CD14-positive monocyte (primary cell): ENCODE data around the gene PATZ1. TPM values are rescaled to one million over a fixed set of nuclear protein-coding genes. Genes with fewer than 3 reads are reported as not detected.

Source experiments
- DNase-seq, 3 donors: peaks; one replicate each; pipeline ENCODE4 v3.0.0-alpha.2; 2011 to 2022
- H2AFZ ChIP-seq: 2 replicates; pipeline ENCODE4 v1.6.0; 2012; ENCODE audit warnings: mild to moderate bottlenecking, low read depth, low read length, inconsistent platforms; ENCODE audit not compliant: insufficient read depth, poor library complexity, severe bottlenecking
- H3K27ac ChIP-seq, 2 donors: 1 replicate in 1 of 2; 2 replicates in 1 of 2; pipeline ENCODE4 v1.5.1; 2012 to 2013; ENCODE audit warnings: low read length in 2 of 2, control low read depth in 1 of 2, inconsistent platforms in 1 of 2, low read depth in 1 of 2, mild to moderate bottlenecking in 1 of 2
- H3K27me3 ChIP-seq, 2 donors: one replicate each; pipeline versions ENCODE4 v1.6.0 to v1.6.1; 2011 to 2013; ENCODE audit warnings: low read length in 2 of 2; ENCODE audit not compliant: control insufficient read depth in 2 of 2, insufficient read depth in 2 of 2
- H3K36me3 ChIP-seq, 2 donors: replicated peaks in 1 of 2; 1 replicate in 1 of 2; 2 replicates in 1 of 2; pipeline versions ENCODE4 v1.5.1 to v1.6.1; 2012 to 2013; ENCODE audit warnings: low read length in 2 of 2, control low read depth in 1 of 2, inconsistent platforms in 1 of 2, mild to moderate bottlenecking in 1 of 2; ENCODE audit not compliant: insufficient read depth in 2 of 2, control insufficient read depth in 1 of 2
- H3K4me1 ChIP-seq, 2 donors: 1 replicate in 1 of 2; 2 replicates in 1 of 2; pipeline versions ENCODE4 v1.5.1 to v1.6.1; 2012 to 2013; ENCODE audit warnings: low read length in 2 of 2, control low read depth in 1 of 2, inconsistent platforms in 1 of 2, mild to moderate bottlenecking in 1 of 2, moderate library complexity in 1 of 2; ENCODE audit not compliant: insufficient read depth in 2 of 2, control insufficient read depth in 1 of 2
- H3K4me2 ChIP-seq: replicated peaks from 2 replicates; pipeline ENCODE3; 2012; ENCODE audit warnings: low read length, moderate library complexity, mild to moderate bottlenecking; ENCODE audit not compliant: poor library complexity, severe bottlenecking; ENCODE audit errors: extremely low read depth
- H3K4me3 ChIP-seq, 3 experiments: fragments of 200-600 bp in 1 of 3; sonication (generic) in 1 of 3; replicated peaks in 1 of 3; 1 replicate in 2 of 3; 2 replicates in 1 of 3; pipeline ENCODE4 v1.5.1; 2011 to 2013; ENCODE audit warnings: low read length in 3 of 3, mild to moderate bottlenecking in 3 of 3, control low read depth in 2 of 3, low read depth in 2 of 3, inconsistent platforms in 1 of 3, moderate library complexity in 1 of 3
- H3K79me2 ChIP-seq: 2 replicates; pipeline ENCODE4 v1.6.0; 2012; ENCODE audit warnings: mild to moderate bottlenecking, control low read depth, inconsistent platforms, low read length, moderate library complexity; ENCODE audit not compliant: insufficient read depth
- H3K9ac ChIP-seq: 2 replicates; pipeline ENCODE4 v1.6.0; 2017; ENCODE audit warnings: low read length, mild to moderate bottlenecking; ENCODE audit not compliant: insufficient read depth, poor library complexity, severe bottlenecking
- H3K9me3 ChIP-seq, 2 donors: replicated peaks in 1 of 2; 1 replicate in 1 of 2; 2 replicates in 1 of 2; pipeline versions ENCODE4 v1.5.1 to v1.6.1; 2012 to 2013; ENCODE audit warnings: low read length in 2 of 2, control low read depth in 1 of 2; ENCODE audit not compliant: control insufficient read depth in 1 of 2, insufficient read depth in 1 of 2
- H4K20me1 ChIP-seq: 2 replicates; pipeline ENCODE4 v1.6.0; 2012; ENCODE audit warnings: mild to moderate bottlenecking, low read length, control low read depth, moderate library complexity; ENCODE audit not compliant: insufficient read depth
- H3K27ac Mint-ChIP-seq, 7 donors: one replicate each; pipeline ENCODE4 v1.8.0; 2020; ENCODE audit warnings: mild to moderate bottlenecking in 7 of 7, mixed read lengths in 7 of 7, moderate library complexity in 6 of 7, inconsistent platforms in 2 of 7
- H3K27me3 Mint-ChIP-seq, 3 donors: one replicate each; pipeline ENCODE4 v1.8.0; 2021 to 2022; ENCODE audit warnings: low read depth in 3 of 3, mild to moderate bottlenecking in 3 of 3, mixed read lengths in 3 of 3, moderate library complexity in 3 of 3, inconsistent platforms in 1 of 3
- H3K36me3 Mint-ChIP-seq, 2 donors: one replicate each; pipeline ENCODE4 v1.8.0; 2020; ENCODE audit warnings: mixed read lengths in 2 of 2, inconsistent platforms in 1 of 2, mild to moderate bottlenecking in 1 of 2
- H3K4me1 Mint-ChIP-seq: one replicate; pipeline ENCODE4 v1.8.0; 2020; ENCODE audit warnings: mild to moderate bottlenecking, mixed read lengths
- H3K4me3 Mint-ChIP-seq, 2 donors: one replicate each; pipeline ENCODE4 v1.8.0; 2020; ENCODE audit warnings: mild to moderate bottlenecking in 2 of 2, mixed read lengths in 2 of 2, moderate library complexity in 1 of 2
- H3K9me3 Mint-ChIP-seq, 7 donors: one replicate each; pipeline ENCODE4 v1.8.0; 2020 to 2022; ENCODE audit warnings: mixed read lengths in 7 of 7, mild to moderate bottlenecking in 6 of 7, moderate library complexity in 6 of 7, inconsistent platforms in 2 of 7
- WGBS: methylation state at CpG from one replicate; pipeline ENCODE4 v1.1.5; 2013; ENCODE audit warnings: missing lambda C conversion rate; ENCODE audit not compliant: insufficient coverage; 5-methylcytosine and 5-hydroxymethylcytosine counted together
- intact Hi-C, 2 donors: fragments of 100-400 bp; cut with micrococcal nuclease; formaldehyde crosslinking; loops; one replicate each; pipeline versions ENCODE4 v1.15.0 to v1.15.1; 2023
- polyA plus RNA-seq, 3 donors: library from polyadenylated mRNA; depleted of rRNA in 1 of 3; unstranded in 2 of 3; stranded (reverse) in 1 of 3; fragments of 300-500 nt in 2 of 3; fragments of >200 nt in 1 of 3; fragmentation: Illumina TruSeq in 2 of 3; gene quantifications; 1 replicate in 2 of 3; 2 replicates in 1 of 3; pipeline ENCODE4 v1.2.3, GENCODE V29; 2012 to 2021
- TF ChIP-seq, protein P1 (sequence below): fragments of 200-600 bp; IDR thresholded peaks from one replicate; pipeline ENCODE4 v1.8.0; 2022; ENCODE audit warnings: antibody characterized with exemption, mild to moderate bottlenecking

The PATZ1 gene
- polyA plus RNA-seq, 3 donors = 1.8 to 10.7 (median 2.0) TPM

DNA sequence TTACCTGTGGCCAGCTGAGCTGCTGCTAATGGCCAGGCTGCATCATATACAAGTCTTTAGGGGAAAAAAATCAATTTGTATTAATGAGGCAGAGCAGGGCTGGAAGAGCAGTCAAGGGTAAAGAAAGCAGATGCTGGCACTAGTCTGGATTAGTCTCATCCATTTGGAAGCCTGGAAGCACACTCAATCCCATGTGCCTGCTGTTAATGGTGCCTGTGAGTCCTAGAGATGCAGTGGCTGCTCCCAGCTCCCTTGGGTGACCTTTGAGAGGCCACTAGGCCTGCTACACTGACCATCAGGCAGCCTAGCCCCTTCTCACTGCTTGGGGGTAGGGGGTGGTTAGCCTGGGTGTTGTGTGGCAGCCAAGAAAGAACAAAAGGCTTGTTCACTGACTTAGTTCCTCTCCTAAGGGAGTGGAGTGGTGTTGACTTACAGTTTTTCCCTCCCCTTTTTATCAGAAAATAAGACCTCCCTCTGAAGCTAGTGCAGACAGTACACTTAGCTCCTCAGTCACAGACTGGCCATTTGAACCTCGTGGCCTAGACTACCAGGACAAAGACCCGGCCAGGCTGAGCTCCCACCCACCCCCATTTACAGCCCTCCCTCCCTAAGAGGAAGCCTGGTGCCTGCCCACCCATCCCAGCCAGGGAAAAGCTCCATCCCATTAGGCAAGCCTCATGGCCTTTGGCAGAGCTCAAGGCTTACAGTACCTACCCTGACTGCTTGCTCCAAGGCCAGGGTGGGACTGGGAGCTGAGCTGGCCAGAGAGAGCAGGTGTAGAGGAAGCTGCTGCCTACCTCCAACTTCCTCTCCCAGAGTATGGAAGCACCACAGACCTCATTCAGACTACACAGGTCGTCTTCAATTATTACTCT lies 61.6 kb downstream of the PATZ1 start:
- Histone ChIP-seq H4K20me1 (peaks cover 50% of the 10 kb centered on the region), H3K27me3 (no peaks in the 10 kb centered on the region), H3K79me2 (no peaks in the 10 kb centered on the region), H3K4me3 (no peak overlapping the region), H3K4me1 (peaks cover 29 to 38% of the 10 kb centered on the region in 2 donors), H3K4me2 (no peak overlapping the region), H2AFZ (no peak overlapping the region), H3K36me3 (peaks cover 67 to 86% of the 10 kb centered on the region in 2 donors), H3K9ac (no peak overlapping the region), H3K27ac (peak overlapping the region in 1 of 2 donors; percentile 2), H3K9me3 (no peaks in the 10 kb centered on the region)
- WGBS = 17% methylated on average over 3 of the region's 3 CpGs
- Mint-ChIP-seq H3K9me3 (no peaks in the 10 kb centered on the region), H3K27ac (peak overlapping the region in 2 of 7 donors; percentile 18 to 42), H3K27me3 (no peaks in the 10 kb centered on the region), H3K4me1 (peaks cover 28% of the 10 kb centered on the region), H3K4me3 (no peak overlapping the region), H3K36me3 (peaks cover 71 to 79% of the 10 kb centered on the region in 2 donors)
- no peak for DNase-seq
- TF ChIP-seq, protein P1, sequence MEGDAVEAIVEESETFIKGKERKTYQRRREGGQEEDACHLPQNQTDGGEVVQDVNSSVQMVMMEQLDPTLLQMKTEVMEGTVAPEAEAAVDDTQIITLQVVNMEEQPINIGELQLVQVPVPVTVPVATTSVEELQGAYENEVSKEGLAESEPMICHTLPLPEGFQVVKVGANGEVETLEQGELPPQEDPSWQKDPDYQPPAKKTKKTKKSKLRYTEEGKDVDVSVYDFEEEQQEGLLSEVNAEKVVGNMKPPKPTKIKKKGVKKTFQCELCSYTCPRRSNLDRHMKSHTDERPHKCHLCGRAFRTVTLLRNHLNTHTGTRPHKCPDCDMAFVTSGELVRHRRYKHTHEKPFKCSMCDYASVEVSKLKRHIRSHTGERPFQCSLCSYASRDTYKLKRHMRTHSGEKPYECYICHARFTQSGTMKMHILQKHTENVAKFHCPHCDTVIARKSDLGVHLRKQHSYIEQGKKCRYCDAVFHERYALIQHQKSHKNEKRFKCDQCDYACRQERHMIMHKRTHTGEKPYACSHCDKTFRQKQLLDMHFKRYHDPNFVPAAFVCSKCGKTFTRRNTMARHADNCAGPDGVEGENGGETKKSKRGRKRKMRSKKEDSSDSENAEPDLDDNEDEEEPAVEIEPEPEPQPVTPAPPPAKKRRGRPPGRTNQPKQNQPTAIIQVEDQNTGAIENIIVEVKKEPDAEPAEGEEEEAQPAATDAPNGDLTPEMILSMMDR = no peak
- intact Hi-C loops = loop anchor here in 1 of 2 donors (5.0 kb wide), 1 partner anchor 72 kb away; the partner anchor contains the start of gene LIMK2

DNA sequence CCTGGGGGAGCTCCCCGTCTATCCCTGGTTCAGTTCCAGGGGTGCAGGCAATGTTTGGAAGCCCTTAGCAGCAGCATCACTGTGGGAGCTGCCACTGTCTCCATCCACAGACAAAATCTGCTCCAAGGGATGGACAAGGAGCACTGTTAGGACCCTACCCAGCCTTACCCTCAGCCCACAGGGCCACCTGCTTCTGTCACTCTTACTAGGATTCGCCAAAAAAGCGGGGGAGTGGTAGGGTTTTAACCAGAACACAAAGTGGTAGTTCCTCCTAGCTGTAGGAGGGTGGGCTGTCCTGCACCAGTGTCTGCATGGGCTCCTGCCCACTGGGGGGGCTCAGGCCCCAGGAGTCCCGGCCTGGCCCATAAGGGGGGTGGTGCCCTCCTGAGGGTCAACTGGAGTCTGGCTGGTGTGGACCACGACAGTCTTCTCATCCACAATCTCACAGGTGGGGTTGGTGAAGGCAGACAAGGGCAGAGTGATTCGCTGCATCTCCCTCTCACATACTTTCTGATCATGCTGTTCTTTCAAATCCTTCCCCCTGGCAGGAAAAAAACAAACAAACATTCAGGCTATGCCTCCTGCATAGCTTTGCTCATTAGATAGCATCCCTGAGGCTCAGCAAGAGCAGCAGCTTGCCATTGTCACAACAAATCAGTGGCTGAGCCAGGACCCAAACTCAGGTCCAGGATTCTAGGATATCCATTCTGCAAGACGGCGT lies 63.2 kb downstream of the PATZ1 start:
- H3K9ac ChIP-seq = no peak overlapping the region
- H3K9me3 ChIP-seq = no peaks in the 10 kb centered on the region
- H3K27ac Mint-ChIP-seq = no peak overlapping the region
- TF ChIP-seq, protein P1 = no peak
- H3K9me3 Mint-ChIP-seq = no peaks in the 10 kb centered on the region
- H3K4me3 ChIP-seq = no peak overlapping the region
- H3K4me1 Mint-ChIP-seq = peaks cover 12% of the 10 kb centered on the region
- no peak overlapping the region for H2AFZ ChIP-seq
- H3K79me2 ChIP-seq = no peaks in the 10 kb centered on the region
- H3K36me3 Mint-ChIP-seq = peaks cover 80 to 88% of the 10 kb centered on the region in 2 donors
- DNase-seq = no peak
- H4K20me1 ChIP-seq = peaks cover 45% of the 10 kb centered on the region
- no peaks in the 10 kb centered on the region for H3K27me3 Mint-ChIP-seq
- H3K27ac ChIP-seq = no peak overlapping the region
- intact Hi-C loops = no loop called here
- H3K36me3 ChIP-seq = peaks cover 78 to 92% of the 10 kb centered on the region in 2 donors
- no peak overlapping the region for H3K4me3 Mint-ChIP-seq
- peaks cover 13 to 22% of the 10 kb centered on the region in 2 donors for H3K4me1 ChIP-seq
- 86% methylated on average over 3 of the region's 8 CpGs for WGBS
- no peak overlapping the region for H3K4me2 ChIP-seq
- H3K27me3 ChIP-seq = no peaks in the 10 kb centered on the region
